Left cardiac atrium (tissue), 4 donors: ENCODE results near the gene SERPINB11. TPM values are rescaled to one million over a fixed set of nuclear protein-coding genes. Genes with fewer than 3 reads are reported as not detected.
A peak's percentile ranks its signal among the peaks of the same experiment; 100 is the strongest.
"Not testable (repeated sequence)": the region's sequence is repeated elsewhere in the genome, so short reads cannot be mapped to it uniquely, and the experiment has no call there.

ENCODE experiments used
- ATAC-seq, 2 donors: fragments of 200-7000 bp; cut with Tn5 transposase; one replicate each; pipeline ENCODE4 v1.9.1; 2020; ENCODE audit warnings: mild to moderate bottlenecking in 2 of 2, moderate library complexity in 2 of 2
- DNase-seq: peaks from one replicate; pipeline ENCODE4 v3.0.0-alpha.2; 2020
- intact Hi-C, 2 donors: fragments of 100-400 bp; cut with DNase I; formaldehyde crosslinking; loops; one replicate each; pipeline versions ENCODE4 v1.14.1 to v1.15.1; 2022 to 2023
- total RNA-seq, 2 donors: library from RNA; stranded (reverse); fragmentation: NEBNext Ultra II Directional; extraction: Animal tissue kit (Norgen Biotek cat#: 25700); gene quantifications; one replicate each; pipeline ENCODE4 v1.2.1, GENCODE V29; 2021
- donor health status: DM: no; HTN: yes; CAD: no.
- donor health status: DM: no; HTN: yes; CAD: no; lungs with severe emphysema.
- donor health status: DM: yes; HTN: yes; CAD: no.
- donor health status: Dilated cardiomyopathy.

The SERPINB11 gene
- total RNA-seq, 2 donors from 2014 or later = not detected

DNA sequence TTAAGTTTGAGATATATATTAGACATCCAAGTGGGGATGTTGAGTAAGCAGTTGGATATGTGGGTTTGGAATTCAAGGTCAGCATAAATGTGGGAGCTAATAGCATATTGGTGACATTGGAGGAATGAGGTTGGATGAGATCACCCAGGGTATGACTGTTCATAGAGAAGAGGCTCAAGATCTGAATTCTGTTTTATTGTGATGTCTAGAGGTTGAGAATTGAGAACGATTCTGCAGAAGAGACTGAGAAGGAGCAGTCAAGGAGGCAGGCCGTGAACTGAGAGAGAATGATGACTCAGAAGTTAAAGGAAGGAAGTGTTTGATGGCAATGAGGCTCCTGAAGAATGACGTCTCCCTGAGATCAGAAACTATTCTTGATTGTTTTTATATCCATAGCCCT, 5.9 kb downstream of the SERPINB11 start:
- DNase-seq (no peak), ATAC-seq (no peak)
- intact Hi-C loops = no loop called here

DNA sequence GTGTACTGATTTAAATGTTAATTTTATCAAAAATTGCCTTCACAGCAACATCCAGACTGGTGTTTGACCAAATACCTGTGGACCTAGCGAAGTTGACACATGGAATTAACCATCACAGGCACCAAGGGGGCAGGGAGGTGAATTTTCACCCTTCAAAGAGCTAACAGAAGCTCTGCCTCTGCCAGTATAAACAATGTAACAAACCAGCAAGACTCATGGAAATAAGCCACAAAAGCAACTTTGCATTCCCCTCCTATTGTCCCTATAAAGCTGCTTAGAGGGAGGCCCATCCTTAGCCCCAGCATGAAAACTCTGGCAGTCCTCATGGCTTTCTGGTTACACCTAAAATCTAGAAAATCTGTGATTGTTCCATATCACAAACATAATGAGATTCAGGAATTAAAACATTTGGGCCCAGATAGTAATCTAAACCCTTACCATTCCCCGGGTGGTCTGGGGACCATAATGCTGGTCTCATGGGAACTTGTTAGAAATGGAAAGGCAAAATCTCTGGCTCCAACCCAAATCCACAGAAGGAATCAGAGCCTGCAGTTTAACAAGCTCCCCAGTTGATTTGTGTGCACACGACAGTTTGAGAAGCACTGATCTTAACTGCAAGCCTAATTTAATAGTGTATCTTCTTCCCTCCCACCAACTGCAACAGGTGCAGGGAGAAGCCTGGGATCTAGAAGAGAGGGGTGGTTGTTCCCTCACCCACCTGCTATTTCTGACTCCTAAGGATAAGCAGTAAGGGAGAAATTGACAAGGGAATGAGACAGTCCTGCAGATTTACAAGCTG, 23.1 kb downstream of the SERPINB11 start:
- intact Hi-C loops = no loop called here
- ATAC-seq = no peak

DNA sequence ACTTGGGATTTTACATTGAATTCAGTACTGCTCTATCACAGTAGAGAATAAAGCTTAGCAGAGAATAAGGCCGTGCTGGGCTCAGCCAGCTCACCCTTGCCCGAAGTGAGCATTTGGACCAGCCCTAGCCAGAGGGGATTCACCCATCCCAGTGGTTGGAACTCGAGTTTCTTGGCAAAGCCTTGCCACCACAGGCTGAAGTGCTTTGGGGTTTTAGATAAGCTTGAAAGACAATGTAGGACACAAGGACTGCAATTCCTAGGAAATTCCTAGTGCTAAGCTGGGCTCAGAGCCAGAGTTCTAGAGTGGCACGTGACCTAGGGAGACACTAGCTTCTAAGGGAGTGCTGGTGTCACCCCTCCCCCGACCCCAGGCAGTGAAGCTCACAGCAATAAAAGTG, 28.0 kb downstream of the SERPINB11 start:
- DNase-seq = no peak
- intact Hi-C loops = no loop called here
- no peak for ATAC-seq

More for the DNA sequence above, 23.1 kb downstream of the SERPINB11 start:
- DNase-seq = no peak

DNA sequence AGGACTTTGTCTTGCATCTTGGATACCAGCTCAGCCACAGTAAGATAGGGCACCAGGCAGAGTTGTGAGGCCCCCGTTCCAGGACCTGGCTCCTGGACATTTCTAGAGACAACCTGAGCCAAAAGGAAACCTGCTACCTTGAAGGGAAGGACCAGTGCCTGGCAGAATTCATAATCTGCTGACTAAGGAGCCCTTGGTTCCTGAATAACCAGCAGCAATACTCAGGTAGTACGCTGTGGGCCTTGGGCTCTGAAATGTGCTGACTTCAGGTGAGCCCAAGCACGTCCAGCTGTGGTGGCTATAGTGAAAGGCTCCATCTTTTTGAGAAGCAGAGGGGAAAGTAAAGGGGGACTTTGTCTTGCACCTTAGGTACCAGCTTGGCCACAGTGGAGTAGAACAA, 28.5 kb downstream of the SERPINB11 start:
- ATAC-seq (no peak), DNase-seq (no peak)
- intact Hi-C loops = no loop called here

DNA sequence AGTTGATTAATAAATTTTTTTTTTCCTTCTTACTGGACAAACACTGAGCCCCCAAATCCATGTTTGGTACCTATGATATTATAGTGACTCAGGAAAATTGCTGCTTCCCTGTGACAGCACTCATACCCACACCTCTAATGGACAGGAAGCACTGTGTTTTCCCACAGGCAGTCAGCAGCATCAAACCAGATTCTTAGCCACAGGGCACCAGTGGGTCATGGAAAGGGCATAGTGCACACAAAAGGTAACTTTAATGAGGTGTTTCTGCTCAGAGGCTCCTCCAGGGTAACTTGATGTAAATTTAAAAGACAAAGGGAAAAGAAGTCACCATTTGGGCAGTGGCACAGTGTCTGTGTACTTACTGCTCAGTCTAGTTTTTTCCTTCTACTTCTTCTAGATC, 34.1 kb downstream of the SERPINB11 start:
- intact Hi-C loops = no loop called here
- DNase-seq (no peak), ATAC-seq (no peak)

DNA sequence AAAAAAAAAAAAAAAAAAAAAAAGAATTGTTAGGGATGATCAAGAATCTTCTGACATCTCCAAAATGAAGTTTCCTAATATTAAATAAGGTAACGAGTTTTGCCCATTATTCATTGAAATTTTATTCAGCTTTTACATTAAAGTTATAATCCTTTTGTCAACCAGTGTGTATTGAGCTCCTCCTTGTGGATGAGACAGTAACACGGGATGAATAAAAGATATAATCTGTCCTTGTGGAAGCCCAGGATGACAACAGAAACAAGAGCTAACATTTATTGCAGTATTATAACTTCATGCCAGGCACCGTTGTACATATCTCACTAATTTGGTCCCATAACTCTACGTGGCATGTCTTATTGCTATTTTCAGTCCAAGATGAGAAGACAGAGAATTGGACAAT, 39.0 kb downstream of the SERPINB11 start:
- intact Hi-C loops = no loop called here
- DNase-seq (no peak), ATAC-seq (no peak)

DNA sequence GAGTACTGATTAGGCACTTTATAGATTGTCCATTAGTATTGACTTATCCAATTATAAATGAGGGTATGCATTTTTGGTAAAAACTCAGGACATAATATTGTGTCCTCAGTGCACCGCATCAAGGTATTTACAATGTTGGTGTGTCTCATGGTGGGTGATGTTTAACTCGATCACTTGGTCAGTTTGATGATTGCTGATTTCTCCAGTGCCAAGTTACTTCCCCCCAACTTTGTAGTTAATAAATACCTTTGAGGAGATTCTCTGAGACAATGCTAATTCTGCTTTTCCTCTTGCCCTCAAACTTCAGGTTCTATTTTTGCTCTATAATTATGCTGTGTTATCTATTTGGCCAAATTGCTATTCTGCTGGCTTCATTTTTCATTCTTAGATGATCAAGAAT, 44.2 kb downstream of the SERPINB11 start:
- DNase-seq (no peak), ATAC-seq (no peak)
- intact Hi-C loops = no loop called here

DNA sequence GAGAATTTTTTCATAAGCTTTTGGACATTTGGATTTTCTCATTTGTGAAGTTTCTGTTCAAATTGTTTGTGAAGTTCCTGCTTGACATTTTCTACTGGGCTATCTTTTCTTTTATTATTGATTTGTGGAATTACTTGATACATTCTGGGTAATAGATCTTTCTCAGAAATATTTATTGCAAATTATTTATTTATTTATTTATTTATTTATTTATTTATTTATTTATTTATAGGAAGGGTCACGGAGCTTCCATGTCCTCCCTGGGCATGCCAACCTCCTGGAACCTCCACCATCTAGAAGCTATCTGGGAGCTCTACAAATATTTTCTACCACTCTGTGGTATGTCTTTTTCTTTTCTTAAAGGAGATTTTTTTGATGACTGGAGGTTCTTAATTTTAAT, 46.7 kb downstream of the SERPINB11 start:
- intact Hi-C loops = no loop called here
- no peak for DNase-seq
- no peak for ATAC-seq

DNA sequence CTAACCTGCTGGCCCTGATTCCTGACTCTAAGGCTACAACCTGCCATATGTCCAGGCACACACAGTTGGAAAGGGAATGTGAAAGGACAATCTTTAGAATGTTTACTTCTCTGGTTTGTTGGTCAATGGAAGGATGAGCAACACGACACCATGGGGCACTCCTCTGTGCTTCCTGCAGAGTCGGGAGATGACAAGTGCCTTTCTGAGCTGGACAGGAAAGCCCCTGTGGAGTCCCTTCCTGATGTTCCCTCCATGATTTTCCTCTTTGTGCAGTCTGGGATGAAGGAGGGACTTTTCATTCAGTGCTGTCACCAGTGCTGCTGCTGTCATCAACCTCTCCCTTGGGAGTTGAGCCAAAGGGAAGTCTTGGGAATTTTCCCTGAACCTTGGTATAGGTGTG, 49.9 kb downstream of the SERPINB11 start:
- DNase-seq = no peak
- ATAC-seq = no peak
- intact Hi-C loops = no loop called here

DNA sequence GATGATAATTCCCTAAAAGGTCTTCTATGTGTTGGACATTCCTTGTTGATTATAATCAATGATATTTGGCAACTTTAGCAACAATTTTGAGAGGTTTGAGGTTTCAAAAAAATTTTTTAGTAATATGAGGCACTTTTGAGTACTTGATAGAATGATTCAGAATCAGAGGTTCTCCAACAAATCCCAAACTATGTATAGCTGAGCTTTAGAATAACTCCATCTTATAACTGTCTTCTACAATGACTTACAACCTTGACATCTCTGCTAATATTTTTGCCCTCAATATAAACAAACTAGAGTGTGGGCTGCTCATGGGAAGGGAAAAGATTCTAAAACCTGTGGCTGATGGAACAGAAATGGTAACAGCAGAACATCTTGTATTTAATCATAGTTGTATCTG, 50.9 kb downstream of the SERPINB11 start:
- DNase-seq (no peak), ATAC-seq (no peak)
- intact Hi-C loops = no loop called here

DNA sequence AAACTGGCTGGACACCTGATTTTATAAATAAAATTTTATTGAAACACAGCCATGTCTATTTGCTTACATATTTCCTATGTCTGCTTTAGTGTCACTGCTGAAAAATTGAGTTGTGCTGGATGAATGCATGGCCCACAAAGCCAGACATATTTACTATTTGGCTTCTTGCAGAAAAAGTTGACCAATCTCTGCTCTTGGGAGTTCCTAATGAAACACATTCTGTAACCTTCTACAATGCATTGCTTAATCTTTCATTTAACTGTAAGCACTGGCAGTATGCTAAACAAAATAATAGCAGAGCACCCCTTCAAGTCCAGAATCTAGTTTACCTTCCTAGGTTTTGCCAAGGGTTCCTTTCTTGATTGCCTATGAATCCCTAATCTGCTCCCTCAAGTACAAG, 54.8 kb downstream of the SERPINB11 start:
- no peak for ATAC-seq
- intact Hi-C loops = no loop called here
- no peak for DNase-seq

DNA sequence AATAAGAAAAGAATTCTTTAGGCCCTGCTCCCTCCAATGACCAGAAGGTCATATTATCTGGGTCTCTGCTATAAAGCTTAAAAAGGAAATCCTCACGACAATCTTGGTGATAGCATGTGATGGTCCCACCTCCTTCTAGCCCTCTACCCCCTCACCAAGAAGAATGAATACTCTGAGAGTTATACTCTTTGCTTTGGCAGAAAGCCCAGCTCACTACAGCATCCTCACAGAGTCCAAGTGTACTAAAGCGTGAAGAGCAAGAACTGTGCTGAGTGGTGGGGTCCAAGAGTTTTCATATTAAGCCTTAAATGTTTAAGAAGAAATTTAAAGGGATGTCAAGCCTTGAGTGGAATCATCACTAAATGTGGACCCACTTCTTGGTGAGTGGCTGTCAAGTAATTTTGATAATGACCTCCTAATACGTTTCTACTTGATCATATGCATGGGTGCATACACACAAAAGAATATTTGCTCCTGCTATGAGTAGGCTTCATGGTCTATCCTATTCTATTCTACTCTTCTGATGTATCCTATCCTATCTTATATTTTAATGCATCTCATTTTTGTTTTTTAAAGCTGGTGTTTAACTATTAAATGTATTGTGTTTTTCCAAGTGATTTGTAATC, 56.0 kb downstream of the SERPINB11 start:
- DNase-seq (no peak), ATAC-seq (no peak)
- intact Hi-C loops = no loop called here

DNA sequence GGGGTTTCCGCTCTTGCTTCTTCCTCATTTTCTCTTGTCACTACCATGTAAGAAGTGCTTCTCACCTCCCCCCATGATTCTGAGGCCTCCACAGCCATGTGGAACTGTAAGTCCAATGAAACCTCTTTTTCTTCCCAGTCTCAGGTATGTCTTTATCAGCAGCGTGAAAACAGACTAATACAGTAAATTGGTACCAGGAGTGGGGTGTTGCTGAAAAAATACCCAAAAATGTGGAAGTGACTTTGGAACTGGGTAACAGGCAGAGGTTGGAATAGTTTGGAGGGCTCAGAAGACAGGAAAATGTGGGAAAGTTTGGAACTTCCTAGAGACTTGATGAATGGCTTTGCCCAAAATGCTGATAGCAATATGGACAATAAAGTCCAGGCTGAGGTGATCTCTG, 57.0 kb downstream of the SERPINB11 start:
- DNase-seq, intact Hi-C loops, ATAC-seq: not testable (repeated sequence)

DNA sequence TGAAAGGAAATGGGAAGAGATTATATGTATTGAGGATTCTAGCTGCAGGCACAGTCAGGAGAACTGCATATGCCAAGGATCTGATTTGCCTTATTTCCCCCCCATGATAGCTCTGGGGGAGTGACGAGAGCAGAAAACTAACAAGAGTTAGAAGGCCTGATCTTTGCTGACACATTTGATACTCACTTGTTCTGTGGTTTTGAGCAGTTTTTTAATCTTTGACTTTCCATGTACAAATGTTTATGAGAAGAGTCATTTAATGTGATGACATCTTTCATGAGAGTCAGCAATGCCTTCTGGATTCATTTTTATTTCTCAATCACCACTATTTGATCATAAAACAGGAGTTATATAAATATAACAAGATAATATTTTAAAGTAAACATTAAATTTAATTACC, 59.8 kb downstream of the SERPINB11 start:
- intact Hi-C loops = no loop called here
- peak in 1 of 2 donors; percentile 42 for ATAC-seq
- no peak for DNase-seq

DNA sequence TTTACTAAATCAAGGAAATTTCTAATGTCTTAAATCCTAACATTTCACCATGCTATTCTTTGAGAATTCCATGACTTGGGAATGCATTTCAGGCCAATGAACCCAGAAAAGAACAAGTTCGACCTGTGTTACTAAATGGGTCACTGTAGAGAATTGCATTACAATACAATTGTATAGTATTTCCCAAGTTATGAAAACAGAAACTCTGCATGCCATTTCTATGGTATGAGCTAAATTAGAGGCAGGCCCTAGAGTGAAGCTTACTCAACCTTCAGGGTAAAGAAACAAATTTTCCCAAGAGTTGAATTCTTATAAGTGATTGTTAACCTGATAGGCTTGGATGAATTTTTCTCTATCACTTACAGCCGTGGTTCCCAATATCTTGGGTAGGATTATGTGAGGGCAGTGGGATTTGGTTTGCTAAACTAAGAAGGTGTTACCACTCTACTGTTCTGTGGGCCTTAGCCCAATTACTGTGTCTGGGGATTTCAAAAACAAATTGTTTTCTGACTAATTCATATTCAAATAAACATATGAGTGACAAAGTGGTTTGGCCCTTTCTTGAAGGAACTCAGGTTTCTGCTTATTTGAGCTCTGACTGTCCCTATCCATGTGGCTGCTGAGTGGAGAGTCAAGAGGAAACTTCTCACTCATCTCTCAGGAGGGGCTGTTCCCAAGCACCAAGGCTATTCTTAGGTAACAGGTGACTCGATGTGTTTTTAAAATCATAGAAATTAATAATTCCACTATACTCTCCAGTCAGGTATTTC, 61.3 kb downstream of the SERPINB11 start:
- no peak for ATAC-seq
- DNase-seq = no peak
- intact Hi-C loops = no loop called here

DNA sequence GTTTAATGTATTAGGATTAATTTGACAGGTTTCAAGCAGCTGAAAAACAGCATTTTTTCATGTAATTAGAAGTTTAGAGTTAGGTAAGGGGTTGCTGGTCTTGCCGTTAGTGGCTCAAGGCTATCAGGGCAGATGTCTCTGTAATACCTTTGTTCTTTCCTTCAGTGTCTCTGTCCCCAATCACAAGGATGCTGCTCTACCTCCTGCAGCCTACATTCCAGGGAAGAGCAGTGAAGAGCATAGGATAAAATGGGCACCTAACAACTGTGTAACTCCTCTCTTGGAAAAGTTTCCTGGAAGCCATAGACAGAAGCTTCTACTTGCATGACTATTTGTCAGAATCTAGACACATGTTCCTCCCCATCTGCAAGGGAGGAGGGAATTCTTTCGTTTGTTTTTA, 63.1 kb downstream of the SERPINB11 start:
- intact Hi-C loops = no loop called here
- ATAC-seq (no peak), DNase-seq (no peak)
